Spleen (tissue), 7 donors: ENCODE measurements around the gene NUP160.

ENCODE experiments used
- POLR2A ChIP-seq, 3 donors: fragments of 450-650 bp; IDR thresholded peaks; one replicate each; pipeline ENCODE4 v1.5.1; 2017; ENCODE audit warnings: antibody characterized with exemption in 3 of 3, mild to moderate bottlenecking in 1 of 3
- POLR2AphosphoS5 ChIP-seq, 3 donors: sonication (generic); formaldehyde crosslinking; IDR thresholded peaks; one replicate each; pipeline ENCODE4 v1.5.1; 2017; ENCODE audit warnings: antibody characterized with exemption in 3 of 3
- TF ChIP-seq, protein P1 (sequence below), 11 experiments: fragments of 200-600 bp in 7 of 11; fragments of 450-650 bp in 4 of 11; sonication (generic) in 4 of 11; IDR thresholded peaks in 8 of 11; conservative IDR thresholded peaks in 3 of 11; 1 replicate in 7 of 11; 2 replicates in 4 of 11; pipeline versions ENCODE4 v1.4.0 to v1.8.0; 2016 to 2021; ENCODE audit warnings: antibody characterized with exemption in 11 of 11, inconsistent platforms in 4 of 11, mild to moderate bottlenecking in 1 of 11
- donor health status: DM: no; HTN: no; CAD: no; lungs with moderate emphysema.
- donor health status: DM: no; HTN: no; CAD: no.
- donor health status: DM: no; HTN: no; CAD: no.

- TF ChIP-seq, protein P1, sequence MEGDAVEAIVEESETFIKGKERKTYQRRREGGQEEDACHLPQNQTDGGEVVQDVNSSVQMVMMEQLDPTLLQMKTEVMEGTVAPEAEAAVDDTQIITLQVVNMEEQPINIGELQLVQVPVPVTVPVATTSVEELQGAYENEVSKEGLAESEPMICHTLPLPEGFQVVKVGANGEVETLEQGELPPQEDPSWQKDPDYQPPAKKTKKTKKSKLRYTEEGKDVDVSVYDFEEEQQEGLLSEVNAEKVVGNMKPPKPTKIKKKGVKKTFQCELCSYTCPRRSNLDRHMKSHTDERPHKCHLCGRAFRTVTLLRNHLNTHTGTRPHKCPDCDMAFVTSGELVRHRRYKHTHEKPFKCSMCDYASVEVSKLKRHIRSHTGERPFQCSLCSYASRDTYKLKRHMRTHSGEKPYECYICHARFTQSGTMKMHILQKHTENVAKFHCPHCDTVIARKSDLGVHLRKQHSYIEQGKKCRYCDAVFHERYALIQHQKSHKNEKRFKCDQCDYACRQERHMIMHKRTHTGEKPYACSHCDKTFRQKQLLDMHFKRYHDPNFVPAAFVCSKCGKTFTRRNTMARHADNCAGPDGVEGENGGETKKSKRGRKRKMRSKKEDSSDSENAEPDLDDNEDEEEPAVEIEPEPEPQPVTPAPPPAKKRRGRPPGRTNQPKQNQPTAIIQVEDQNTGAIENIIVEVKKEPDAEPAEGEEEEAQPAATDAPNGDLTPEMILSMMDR (IDR thresholded peaks at IDR 0.05 in 8 of 11, conservative IDR thresholded peaks at IDR 0.05 in 3 of 11): no peak
- no peak for TF ChIP-seq POLR2AphosphoS5 (IDR thresholded peaks at IDR 0.05)
- TF ChIP-seq POLR2A (IDR thresholded peaks at IDR 0.05): no peak
Observed at GRCh38 chr11:47788181-47788580, 60.0 kb downstream of the NUP160 start.
